Neutrophil (primary cell): ENCODE data around the gene C11orf58.

Source experiments
- H3K27ac ChIP-seq: fragments of 200-600 bp; sonication (generic); 2 replicates; pipeline ENCODE4 v1.5.1; 2016; ENCODE audit warnings: mild to moderate bottlenecking, moderate library complexity
- H3K27me3 ChIP-seq: fragments of 200-600 bp; sonication (generic); 2 replicates; pipeline ENCODE4 v1.6.0; 2016; ENCODE audit warnings: mild to moderate bottlenecking
- H3K36me3 ChIP-seq: fragments of 200-600 bp; sonication (generic); 2 replicates; pipeline ENCODE4 v1.5.1; 2017
- H3K4me1 ChIP-seq, 2 experiments: fragments of 200-600 bp in 1 of 2; sonication (generic) in 1 of 2; 1 replicate in 1 of 2; 2 replicates in 1 of 2; pipeline versions ENCODE4 v1.5.1 to v1.6.1; 2013 to 2016; ENCODE audit warnings: low read depth in 1 of 2, low read length in 1 of 2, mild to moderate bottlenecking in 1 of 2, moderate library complexity in 1 of 2; ENCODE audit not compliant: control insufficient read depth in 1 of 2, insufficient read depth in 1 of 2
- H3K4me3 ChIP-seq, 2 experiments: fragments of 200-600 bp in 1 of 2; sonication (generic) in 1 of 2; 1 replicate in 1 of 2; 2 replicates in 1 of 2; pipeline ENCODE4 v1.5.1; 2013 to 2016; ENCODE audit warnings: low read depth in 1 of 2, low read length in 1 of 2, mild to moderate bottlenecking in 1 of 2, moderate library complexity in 1 of 2
- H3K9me3 ChIP-seq: fragments of 200-600 bp; sonication (generic); 2 replicates; pipeline ENCODE4 v1.5.1; 2016
- TF ChIP-seq, protein P1 (sequence below): fragments of 200-600 bp; sonication (generic); IDR thresholded peaks from 2 replicates; pipeline ENCODE4 v1.5.1; 2016; ENCODE audit warnings: antibody characterized with exemption

C11orf58 gene

DNA sequence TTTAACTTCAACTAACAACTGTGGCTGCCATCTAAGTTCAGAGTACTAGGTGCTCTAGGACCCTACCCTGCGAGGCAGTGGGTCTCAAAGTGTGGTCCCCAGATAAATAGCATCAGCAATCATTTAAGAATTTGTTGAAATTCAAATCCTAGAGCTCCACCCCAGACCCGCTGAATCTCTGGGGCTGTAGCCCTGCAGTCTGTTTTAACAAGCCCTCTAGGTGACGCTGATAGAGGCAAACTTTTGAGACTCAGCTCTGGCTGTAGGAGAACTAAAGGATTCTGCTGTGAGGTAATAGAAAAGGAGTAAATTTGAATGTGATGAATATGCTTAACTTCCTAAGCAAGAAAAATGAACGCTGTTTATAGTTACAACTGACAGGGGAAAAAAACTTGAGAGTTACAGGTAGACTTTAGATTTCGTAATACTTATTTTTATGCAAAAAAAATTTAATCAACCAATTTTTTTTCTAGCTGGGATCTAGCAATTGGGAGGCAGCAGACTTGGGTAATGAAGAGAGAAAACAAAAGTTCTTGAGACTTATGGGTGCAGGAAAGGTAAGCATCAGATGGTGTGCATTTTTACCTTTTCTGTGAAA is 5.8 kb downstream of the C11orf58 start:
- peaks cover 62% of the 10 kb centered on the region for H3K36me3 ChIP-seq
- H3K4me3 ChIP-seq, result no peak overlapping the region
- TF ChIP-seq, protein P1, sequence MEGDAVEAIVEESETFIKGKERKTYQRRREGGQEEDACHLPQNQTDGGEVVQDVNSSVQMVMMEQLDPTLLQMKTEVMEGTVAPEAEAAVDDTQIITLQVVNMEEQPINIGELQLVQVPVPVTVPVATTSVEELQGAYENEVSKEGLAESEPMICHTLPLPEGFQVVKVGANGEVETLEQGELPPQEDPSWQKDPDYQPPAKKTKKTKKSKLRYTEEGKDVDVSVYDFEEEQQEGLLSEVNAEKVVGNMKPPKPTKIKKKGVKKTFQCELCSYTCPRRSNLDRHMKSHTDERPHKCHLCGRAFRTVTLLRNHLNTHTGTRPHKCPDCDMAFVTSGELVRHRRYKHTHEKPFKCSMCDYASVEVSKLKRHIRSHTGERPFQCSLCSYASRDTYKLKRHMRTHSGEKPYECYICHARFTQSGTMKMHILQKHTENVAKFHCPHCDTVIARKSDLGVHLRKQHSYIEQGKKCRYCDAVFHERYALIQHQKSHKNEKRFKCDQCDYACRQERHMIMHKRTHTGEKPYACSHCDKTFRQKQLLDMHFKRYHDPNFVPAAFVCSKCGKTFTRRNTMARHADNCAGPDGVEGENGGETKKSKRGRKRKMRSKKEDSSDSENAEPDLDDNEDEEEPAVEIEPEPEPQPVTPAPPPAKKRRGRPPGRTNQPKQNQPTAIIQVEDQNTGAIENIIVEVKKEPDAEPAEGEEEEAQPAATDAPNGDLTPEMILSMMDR, result no peak
- H3K9me3 ChIP-seq, result no peaks in the 10 kb centered on the region
- peaks cover 8 to 15% of the 10 kb centered on the region in 2 experiments for H3K4me1 ChIP-seq
- H3K27me3 ChIP-seq, result no peaks in the 10 kb centered on the region
- H3K27ac ChIP-seq, result no peak overlapping the region

DNA sequence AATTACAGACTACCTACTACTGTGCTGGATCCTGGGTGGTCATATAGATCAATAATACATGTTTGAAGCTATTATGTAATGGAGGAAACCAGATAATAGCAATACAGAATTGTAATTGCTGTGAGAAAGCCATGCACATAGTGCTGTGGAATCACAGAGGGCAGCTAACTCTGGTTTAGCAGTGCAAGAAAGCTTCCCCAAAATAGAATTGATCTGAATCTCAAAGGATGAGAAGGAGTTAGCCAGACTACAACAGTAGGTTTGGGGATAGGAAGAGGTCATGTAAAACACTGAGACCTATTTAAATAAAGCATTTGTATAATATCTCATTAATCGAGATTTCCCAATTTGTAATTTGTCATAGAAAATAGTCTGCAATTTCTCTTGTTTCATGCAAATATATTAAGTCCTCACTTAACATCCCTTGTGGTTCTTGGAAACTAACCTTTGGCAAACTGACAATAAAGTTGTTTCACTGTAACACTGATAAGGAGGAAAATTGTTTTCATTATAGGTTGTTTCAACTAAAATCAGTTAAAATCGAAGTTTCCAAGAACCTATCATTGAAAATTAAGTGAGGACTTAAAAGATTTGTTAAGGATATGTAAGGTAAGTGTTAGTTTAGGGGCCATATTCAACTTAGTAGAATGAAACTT is 7.6 kb downstream of the C11orf58 start:
- Histone ChIP-seq H3K9me3 (no peaks in the 10 kb centered on the region), H3K4me1 (peaks cover 0 to 6% of the 10 kb centered on the region in 2 experiments), H3K27me3 (no peaks in the 10 kb centered on the region), H3K27ac (no peak overlapping the region), H3K4me3 (no peak overlapping the region), H3K36me3 (peaks cover 80% of the 10 kb centered on the region)
- TF ChIP-seq, protein P1, result no peak

DNA sequence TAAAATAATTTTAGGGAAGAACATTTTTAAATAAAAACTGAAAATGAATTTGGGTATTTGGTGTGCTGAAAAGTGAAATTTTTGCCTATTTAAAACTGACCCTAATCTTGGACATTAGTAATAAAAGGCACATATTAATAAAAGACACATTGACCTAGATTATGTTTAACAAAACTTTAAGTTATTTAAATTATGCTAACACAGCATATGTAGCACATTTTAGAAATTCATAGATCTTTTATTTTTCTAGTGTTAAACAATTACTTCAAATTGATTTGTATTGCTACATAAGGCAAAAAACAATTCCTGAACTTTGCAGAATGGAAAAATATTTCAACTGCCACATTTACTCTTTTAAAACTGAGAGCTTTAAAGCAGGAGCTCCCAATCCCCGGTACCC is 10.6 kb downstream of the C11orf58 start:
- Histone ChIP-seq H3K27ac (no peak overlapping the region), H3K4me1 (no peaks in the 10 kb centered on the region), H3K36me3 (peaks cover 99% of the 10 kb centered on the region), H3K9me3 (no peaks in the 10 kb centered on the region), H3K4me3 (no peak overlapping the region), H3K27me3 (no peaks in the 10 kb centered on the region)
- TF ChIP-seq, protein P1, result no peak

DNA sequence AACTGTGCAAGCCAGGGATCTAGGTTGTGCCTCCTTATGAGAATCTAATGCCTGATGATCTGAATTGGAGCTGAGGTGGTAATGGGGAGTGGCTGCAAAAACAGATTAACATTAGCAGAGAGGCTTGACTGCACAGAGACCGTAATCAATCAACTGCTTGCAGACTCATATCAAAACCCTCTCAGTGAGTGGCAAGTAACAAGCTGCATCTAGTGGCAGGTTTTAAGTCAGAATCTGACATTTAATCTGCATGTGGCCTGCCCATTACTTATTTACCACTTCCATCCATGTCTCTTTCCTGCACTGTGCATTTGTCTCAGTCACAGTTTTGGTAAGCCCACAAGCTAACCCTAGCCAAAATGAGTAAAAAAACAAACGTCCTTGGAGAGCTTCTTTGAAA is 11.2 kb downstream of the C11orf58 start:
- no peak overlapping the region for H3K27ac ChIP-seq
- H3K4me1 ChIP-seq, result no peaks in the 10 kb centered on the region
- H3K4me3 ChIP-seq, result no peak overlapping the region
- no peaks in the 10 kb centered on the region for H3K9me3 ChIP-seq
- H3K36me3 ChIP-seq, result peaks cover 98% of the 10 kb centered on the region
- H3K27me3 ChIP-seq, result no peaks in the 10 kb centered on the region
- TF ChIP-seq, protein P1, result no peak

DNA sequence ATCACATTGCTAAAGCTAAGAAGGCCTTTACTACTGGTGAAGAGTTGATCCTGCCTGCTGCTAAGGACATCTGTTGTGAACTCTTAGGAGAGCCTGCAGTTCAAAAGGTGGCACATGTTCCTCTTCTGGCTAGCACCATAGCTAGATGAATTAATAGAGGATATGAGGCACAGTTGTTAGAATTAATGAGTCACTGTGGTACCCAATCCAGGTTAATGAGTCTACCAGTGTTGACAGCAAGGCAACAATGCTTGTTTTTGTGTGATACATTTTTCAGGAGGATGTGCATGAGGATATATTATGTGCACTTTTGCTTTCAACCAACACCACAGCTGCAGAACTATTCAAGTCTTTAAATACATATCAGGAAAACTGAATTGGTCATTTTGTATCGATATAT is 12.0 kb downstream of the C11orf58 start:
- H3K4me1 ChIP-seq, result no peaks in the 10 kb centered on the region
- H3K9me3 ChIP-seq, result no peaks in the 10 kb centered on the region
- H3K36me3 ChIP-seq, result peaks cover 98% of the 10 kb centered on the region
- no peaks in the 10 kb centered on the region for H3K27me3 ChIP-seq
- TF ChIP-seq, protein P1, result no peak
- no peak overlapping the region for H3K4me3 ChIP-seq
- H3K27ac ChIP-seq, result no peak overlapping the region
